HUDEP-2 (cell line): ENCODE data around the gene TSC22D2.
A peak's percentile ranks its signal among the peaks of the same experiment; 100 is the strongest.
"Not testable (repeated sequence)": the region's sequence is repeated elsewhere in the genome, so short reads cannot be mapped to it uniquely, and the experiment has no call there.

Experiments used
- DNase-seq, 76 experiments: peaks; one replicate each; lab custom pipeline; 2025; ENCODE audit not compliant: unreplicated experiment in 76 of 76; lab: John Stamatoyannopoulos, UW

Gene TSC22D2

DNA sequence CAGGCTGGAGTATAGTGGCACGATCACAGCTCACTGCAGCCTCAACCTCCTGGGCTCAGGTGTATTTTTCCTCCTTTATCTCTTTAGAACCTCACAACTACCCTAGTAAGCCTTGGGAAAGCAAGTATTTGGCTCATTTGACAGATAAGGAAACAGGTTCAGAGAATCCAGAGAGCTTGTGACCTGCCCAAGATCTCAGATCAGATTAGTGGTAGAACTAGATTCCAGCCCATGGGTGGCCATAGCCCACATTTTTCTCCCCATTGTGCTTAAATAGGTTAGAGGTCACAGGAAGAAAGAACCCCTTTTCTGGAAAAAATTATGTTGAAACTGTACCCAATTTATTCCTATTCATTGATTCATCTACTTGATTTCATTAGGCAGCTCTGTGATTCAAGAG is 64.3 kb downstream of the TSC22D2 start:
- no peak for DNase-seq

DNA sequence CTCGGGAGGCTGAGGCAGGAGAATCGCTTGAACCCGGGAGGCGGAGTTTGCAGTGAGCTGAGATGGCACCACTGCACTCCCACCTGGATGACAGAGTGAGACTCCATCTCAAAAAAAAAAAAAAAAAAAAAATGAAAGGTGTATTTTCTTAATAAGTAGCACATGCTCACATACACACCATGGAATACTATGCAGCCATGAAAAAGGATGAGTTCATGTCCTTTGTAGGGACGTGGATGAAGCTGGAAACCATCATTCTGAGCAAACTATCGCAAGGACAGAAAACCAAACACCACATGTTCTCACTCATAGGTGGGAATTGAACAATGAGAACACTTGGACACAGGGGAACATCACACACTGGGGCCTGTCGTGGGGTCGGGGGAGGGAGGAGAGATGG is 65.1 kb downstream of the TSC22D2 start:
- DNase-seq: not testable (repeated sequence)

DNA sequence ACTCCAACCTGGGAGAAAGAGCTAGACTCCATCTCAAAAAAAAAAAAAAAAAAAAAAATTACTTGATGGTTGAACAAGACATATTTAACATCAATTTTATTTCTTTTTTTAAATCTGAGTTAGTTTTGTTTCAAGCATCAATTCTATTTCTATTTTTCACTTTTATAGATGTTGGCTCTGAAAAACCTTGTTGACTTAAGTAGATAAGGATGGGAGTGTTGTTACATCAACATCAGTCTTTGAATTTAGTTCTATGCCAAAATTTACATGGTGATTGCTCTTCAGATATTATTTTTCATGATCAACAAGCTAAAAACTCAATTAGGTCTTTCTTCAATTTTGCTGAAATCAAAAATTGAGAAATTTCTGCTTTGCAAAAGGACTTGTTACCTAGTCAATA is 71.3 kb downstream of the TSC22D2 start:
- no peak for DNase-seq

GRCh38 chr3:150480877-150481276 is 72.8 kb downstream of the TSC22D2 start:
- DNase-seq: no peak

DNA sequence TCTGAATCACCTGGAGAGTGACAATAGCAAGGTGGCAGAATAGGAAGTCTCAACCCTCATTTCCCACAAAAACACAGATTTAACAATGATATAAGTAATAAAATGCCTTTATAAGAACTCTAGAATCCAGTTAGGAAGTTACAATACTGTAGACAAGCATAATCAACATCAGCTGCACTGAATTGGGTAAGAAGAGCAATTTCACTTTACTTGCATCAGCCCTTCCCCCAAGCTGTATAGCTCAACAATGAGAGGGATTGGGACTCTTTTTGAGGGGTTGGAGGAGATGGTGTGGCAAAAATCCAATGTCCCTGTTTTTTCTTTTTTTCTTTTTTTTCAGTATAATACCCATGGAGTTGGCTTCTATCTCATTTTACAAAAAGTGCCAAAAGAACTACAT is 75.1 kb downstream of the TSC22D2 start:
- no peak for DNase-seq

DNA sequence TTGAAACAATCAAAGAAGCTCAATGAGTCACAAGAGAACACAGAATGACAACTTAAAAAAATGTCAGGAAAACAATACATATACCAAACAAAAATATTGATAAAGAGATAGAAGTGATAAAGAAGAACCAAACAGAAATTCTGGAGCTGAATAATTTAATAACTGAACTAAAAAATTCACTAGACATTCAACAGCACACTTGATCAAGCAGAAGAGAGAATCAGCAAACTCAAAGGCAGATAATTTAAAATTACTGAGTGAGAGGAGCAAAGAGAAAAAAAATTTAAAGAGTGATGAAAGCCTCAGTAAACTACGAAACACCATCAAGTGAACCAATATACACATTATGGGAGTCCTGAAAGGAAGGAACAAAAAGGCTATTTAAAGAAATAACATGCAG is 76.3 kb downstream of the TSC22D2 start:
- no peak for DNase-seq

- no peak for DNase-seq
Observed at GRCh38 chr3:150488867-150489266, 80.8 kb downstream of the TSC22D2 start.

GRCh38 chr3:150490277-150490986 is 82.3 kb downstream of the TSC22D2 start:
- DNase-seq: no peak

DNA sequence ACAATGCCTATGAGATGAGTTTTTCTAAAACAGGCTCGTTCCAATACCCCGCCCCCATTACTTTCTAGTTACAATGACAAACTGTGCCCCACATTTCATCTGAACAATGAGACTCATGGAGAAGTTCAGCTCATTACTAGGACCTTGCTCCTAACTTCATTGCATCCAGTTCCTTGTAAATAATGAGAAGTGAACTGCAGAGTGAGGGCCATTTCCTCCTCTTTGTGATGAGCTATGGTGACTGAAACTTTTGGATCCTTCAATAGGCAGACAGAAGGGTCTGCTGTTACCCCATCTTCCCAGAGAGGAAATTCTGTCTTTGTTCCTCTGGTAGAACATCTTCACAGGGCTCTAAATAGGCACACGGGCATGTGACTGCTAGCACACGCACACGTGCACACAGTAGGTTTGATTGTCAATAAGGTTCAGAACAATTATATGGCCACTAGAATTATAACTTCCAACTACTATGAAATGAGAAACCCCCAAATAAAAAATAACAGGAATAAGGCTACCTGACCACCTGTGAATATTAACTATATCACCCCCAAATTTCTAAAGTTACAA is 86.4 kb downstream of the TSC22D2 start:
- no peak for DNase-seq

DNA sequence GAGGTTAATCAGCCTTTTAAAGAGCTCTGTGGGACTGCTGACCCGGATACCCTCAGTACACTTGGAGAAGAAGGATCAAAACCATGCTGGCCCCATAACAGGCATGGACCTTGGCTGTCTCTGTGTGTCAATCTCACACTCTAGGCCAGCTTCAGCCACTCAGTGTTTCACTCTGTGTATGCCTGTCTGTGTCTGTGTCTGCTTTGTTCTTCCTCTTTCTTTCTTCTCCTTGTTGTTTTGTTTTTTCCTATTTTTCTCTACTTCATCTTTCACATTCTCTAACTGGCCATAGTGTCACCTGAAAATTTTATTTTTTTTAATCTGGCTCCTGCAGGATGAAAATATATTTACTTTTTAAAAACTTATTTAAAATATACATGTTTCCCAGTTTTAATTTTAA is 87.1 kb downstream of the TSC22D2 start:
- peak in 3 of 76 experiments; percentile 6 to 11 (median 9) for DNase-seq

DNA sequence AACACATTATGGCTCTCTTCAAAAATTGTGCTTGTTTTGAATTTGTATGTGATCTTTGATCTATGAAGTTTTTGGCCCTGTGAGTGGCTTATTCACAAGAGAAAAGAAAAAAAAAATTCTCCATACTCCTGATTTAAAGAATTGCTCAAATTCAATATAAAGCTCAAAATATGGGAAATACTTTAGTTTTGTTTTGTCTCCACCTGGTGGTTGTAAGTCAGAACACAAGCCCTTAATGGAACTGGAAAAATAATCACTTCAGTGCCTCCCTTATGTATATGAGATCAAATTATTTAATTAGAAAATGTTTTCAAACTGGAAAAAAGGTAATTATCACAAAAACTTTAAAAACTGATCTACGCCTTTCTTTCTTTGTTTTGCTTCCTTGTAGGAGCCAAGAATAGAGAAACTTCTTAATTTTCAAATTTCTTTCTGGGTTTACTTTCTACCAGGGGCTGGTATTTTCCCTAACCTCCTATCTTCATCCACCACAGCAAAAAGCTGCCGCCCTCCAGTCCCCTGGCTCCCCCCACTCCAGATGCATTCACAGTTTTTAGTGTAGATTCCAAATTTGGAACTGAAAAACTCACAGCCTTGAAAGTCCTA is 87.6 kb downstream of the TSC22D2 start:
- peak in 31 of 76 experiments; percentile 4 to 62 (median 34) for DNase-seq

DNA sequence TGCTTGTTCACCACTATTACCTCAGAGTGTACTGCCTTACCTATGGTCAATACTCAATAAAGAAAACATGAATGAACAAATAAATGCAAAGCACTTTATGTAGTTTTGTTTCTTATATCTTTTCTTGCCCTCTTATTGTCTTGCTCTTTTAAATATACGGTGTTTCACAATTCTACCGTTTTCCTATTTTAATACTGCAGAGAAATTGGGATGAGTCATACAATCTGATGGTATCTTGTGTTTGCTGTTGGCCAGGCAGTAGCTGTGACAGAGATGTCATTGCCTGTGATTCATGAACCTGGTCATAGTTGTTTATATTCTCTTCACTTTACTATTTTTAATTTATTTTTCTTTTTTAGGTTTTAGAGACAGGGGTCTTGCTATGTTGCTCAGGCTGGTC is 89.9 kb downstream of the TSC22D2 start:
- peak in 14 of 76 experiments; percentile 2 to 26 (median 10) for DNase-seq

GRCh38 chr3:150500960-150501359 is 92.9 kb downstream of the TSC22D2 start:
- not testable (repeated sequence) for DNase-seq

- DNase-seq: no peak
Observed at GRCh38 chr3:150503402-150504099, 95.5 kb downstream of the TSC22D2 start.

DNA sequence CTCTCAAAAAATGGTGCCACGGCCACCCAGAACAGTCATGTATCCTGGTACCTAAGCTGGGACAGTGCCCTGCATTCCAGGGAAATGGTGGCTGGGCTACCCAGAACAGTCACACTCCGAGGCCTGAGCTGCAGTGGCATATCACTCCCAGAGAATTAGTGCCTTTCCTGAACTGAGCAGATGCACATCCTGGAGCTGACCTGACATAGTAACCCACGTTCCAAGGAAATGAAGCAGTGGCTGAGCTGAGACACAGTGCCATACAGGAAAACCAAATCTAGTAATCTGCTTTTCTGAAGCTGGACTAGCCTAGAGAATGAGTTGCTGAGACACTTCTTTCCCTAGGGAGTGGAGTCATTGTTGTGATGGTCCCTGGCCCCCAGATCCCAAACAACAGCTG is 96.4 kb downstream of the TSC22D2 start:
- DNase-seq: no peak

- no peak for DNase-seq
Observed at GRCh38 chr3:150508401-150508800, 100.3 kb downstream of the TSC22D2 start.

- DNase-seq: no peak
Observed at GRCh38 chr3:150509780-150510179, 101.7 kb downstream of the TSC22D2 start.

DNA sequence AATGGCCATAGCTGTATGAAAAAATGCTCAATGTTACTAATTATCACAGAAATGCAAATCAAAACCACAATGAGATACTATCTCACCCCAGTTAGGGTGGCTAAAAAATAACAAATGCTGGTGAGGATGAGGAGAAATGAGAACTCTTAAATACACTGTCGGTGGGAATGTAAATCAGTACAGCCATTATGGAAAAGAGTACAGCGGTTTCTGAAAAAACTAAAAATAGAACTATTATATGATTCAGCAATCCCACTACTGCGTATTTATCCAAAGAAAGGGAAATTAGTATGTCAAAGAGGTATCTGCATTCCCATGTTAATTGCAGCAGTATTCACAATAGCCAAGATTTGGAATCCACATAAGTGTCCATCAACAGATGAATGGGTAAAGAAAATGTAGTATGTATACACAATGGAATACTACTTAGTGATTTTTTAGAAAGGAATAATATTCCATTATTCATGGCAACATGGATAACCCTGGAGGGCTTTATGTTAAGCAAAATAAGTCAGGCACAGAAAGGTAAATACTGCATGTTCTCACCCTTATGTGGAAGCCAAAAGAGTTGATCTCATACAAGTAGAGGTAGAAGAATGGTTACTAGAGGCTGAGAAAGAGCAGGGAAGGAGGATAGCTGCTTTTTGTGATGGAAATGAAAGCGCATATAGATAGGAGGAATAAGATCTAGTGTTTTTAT is 103.2 kb downstream of the TSC22D2 start:
- no peak for DNase-seq

DNA sequence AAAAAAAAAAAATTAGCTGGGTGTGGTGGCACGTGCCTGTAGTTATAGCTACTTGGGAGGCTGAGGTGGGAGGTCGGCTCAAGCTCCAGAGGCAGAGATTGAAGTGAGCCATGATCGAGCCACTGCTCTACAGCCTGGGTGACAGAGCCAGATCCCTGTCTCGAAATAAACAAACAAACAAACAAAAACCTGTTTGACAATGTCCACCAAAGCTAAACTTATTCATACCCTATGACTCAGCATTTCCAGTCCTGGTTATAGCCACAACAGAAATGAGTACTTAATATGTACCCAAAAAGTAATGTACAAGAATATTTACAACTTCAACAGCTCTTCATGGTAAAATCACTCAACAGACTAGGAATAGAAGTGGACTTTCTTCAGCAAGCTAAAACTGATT is 107.1 kb downstream of the TSC22D2 start:
- no peak for DNase-seq
